T-helper 2 cell treated with Interferon-gamma antibody and Interleukin-4, amounts not matched to agents 5 μg/mL and 100 μg/mL, for 36 hours (primary cell): Measurements from ENCODE around the gene ANAPC13.

ENCODE experiments used
- DNase-seq: peaks from one replicate; pipeline ENCODE4 v3.0.0; 2021; ENCODE audit warnings: low spot score
- H3K27ac Mint-ChIP-seq: one replicate; pipeline ENCODE4 v1.8.0; 2021; ENCODE audit warnings: mild to moderate bottlenecking, mixed read lengths
- H3K27me3 Mint-ChIP-seq: one replicate; pipeline ENCODE4 v1.8.0; 2021; ENCODE audit warnings: low read depth, mixed read lengths
- H3K36me3 Mint-ChIP-seq: one replicate; pipeline ENCODE4 v1.8.0; 2021; ENCODE audit warnings: low read depth, mixed read lengths
- H3K4me1 Mint-ChIP-seq: one replicate; pipeline ENCODE4 v1.8.0; 2021; ENCODE audit warnings: low read depth, mixed read lengths
- H3K4me3 Mint-ChIP-seq: one replicate; pipeline ENCODE4 v1.8.0; 2022; ENCODE audit warnings: mild to moderate bottlenecking, moderate library complexity, mixed read lengths
- H3K9me3 Mint-ChIP-seq: one replicate; pipeline ENCODE4 v1.8.0; 2021; ENCODE audit warnings: mixed read lengths

ANAPC13 gene

DNA sequence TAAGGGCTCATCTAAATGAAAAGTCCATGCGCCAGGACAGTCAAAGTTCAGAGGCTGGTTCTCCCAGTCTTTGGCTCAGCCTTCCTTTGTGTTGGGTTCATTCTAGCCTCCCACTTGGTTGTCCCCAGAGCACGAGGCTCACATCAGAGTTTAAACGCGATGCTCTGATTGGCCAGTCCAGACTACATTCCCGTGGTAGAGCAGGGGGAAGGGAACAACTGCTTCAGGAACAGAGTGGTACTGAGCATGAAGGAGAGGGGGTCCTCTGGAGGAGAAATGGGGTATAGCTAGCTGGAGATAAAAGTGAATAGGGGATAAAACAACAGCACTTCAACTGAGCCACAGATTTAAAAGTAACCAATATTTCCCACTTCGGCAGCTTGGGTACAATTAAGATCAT, 32.2 kb downstream of the ANAPC13 start:
- Mint-ChIP-seq H3K4me3 (no peak overlapping the region), H3K9me3 (no peaks in the 10 kb centered on the region), H3K4me1 (no peaks in the 10 kb centered on the region), H3K36me3 (no peaks in the 10 kb centered on the region), H3K27ac (no peak overlapping the region), H3K27me3 (peaks cover 24% of the 10 kb centered on the region)
- DNase-seq: no peak

GRCh38 chr3:134449951-134450350, 35.8 kb downstream of the ANAPC13 start:
- Mint-ChIP-seq H3K4me3 (no peak overlapping the region), H3K27ac (no peak overlapping the region), H3K4me1 (no peaks in the 10 kb centered on the region), H3K27me3 (peaks cover 17% of the 10 kb centered on the region), H3K36me3 (no peaks in the 10 kb centered on the region), H3K9me3 (peaks cover 8% of the 10 kb centered on the region)
- DNase-seq: no peak

DNA sequence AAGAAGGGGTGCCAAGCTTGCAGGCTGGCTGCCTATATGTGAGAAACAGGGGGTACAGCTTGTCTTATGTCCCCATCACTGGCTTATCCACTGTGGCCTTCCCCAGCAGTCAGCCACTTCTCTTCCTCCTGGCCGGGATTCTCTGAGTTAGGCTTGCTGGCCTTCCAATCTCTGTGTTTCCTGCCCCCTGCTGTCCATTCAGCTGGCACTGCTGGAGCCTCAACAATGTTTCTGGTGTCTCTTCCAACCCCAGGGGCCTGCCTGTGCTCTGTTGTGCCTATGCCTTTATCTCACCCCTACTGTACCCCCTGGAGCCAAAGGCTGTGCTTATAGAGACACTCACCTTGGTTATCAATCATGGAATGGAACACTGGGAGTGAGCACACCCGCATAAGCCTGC, 36.5 kb downstream of the ANAPC13 start:
- H3K27ac Mint-ChIP-seq: no peak overlapping the region
- peaks cover 9% of the 10 kb centered on the region for H3K9me3 Mint-ChIP-seq
- no peak overlapping the region for H3K4me3 Mint-ChIP-seq
- H3K27me3 Mint-ChIP-seq: peaks cover 15% of the 10 kb centered on the region
- H3K4me1 Mint-ChIP-seq: no peaks in the 10 kb centered on the region
- no peaks in the 10 kb centered on the region for H3K36me3 Mint-ChIP-seq
- DNase-seq: no peak

GRCh38 chr3:134448664-134449063, 37.1 kb downstream of the ANAPC13 start:
- peaks cover 9% of the 10 kb centered on the region for H3K9me3 Mint-ChIP-seq
- no peak for DNase-seq
- H3K27me3 Mint-ChIP-seq: peaks cover 12% of the 10 kb centered on the region
- H3K4me3 Mint-ChIP-seq: no peak overlapping the region
- H3K4me1 Mint-ChIP-seq: no peaks in the 10 kb centered on the region
- no peak overlapping the region for H3K27ac Mint-ChIP-seq
- no peaks in the 10 kb centered on the region for H3K36me3 Mint-ChIP-seq

DNA sequence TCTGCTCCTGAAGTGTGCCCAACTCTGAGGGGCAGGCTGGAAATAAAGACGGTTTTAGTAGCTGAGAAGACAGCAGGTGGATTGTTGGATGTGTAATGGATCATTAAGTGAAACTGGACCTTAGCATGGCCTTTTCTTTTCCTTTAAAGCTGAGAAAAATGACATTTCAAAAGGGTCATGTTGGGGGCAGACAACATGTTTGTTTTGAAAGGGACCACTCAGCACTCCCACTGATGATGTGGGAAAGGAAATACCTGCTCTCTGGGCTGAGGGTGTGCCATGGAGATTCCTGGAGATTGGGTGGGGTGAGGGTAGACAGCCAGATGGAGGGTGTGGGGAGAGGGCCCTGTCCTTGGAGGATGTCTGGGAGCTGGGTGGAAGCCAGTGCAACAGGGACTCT, 38.4 kb downstream of the ANAPC13 start:
- Mint-ChIP-seq H3K4me3 (no peak overlapping the region), H3K4me1 (no peaks in the 10 kb centered on the region), H3K9me3 (peaks cover 9% of the 10 kb centered on the region), H3K27ac (no peak overlapping the region), H3K27me3 (peaks cover 4% of the 10 kb centered on the region), H3K36me3 (no peaks in the 10 kb centered on the region)
- DNase-seq: no peak

DNA sequence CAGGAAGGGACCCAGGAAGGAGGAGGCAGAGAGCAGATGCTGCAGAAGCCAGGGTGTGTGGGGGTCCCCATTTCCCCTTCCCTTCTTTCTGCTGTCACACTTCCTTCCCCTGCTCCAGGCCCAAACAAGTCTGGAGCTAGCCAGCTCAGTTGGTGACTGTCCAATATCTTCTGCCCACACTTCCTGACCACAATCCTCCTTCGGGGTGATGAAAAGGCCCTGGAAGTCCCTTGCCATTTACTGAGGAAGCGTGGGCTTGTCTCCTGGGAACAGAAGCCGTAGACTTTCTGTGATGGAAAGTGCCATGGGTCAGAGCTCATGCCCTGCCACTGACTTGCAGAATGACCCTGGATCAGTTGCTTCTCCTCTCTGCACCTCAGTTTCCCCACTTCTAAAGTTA, 39.0 kb downstream of the ANAPC13 start:
- Mint-ChIP-seq H3K4me3 (no peak overlapping the region), H3K9me3 (peaks cover 9% of the 10 kb centered on the region), H3K27me3 (peaks cover 3% of the 10 kb centered on the region), H3K27ac (no peak overlapping the region), H3K4me1 (no peaks in the 10 kb centered on the region), H3K36me3 (no peaks in the 10 kb centered on the region)
- no peak for DNase-seq

DNA sequence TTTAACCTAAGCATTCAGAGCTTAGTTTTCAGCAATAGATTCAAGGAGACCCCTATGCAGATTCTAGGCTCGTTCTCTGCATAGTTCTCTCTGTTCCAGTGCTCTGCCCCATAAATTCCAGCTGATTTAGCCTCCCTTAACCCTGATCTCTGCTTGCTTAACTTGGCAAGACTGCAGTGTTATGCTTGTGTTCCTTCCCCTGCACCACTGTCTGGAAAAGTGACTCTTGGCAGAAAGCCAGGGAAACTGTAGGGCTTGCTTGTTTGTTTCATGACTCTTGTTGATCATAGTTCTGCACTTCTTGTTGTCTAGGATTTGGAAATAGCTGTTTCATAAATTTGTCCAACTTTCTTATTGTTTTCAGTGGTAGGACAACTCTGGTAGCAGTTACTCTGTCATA, 40.1 kb downstream of the ANAPC13 start:
- peaks cover 3% of the 10 kb centered on the region for H3K27me3 Mint-ChIP-seq

GRCh38 chr3:134445095-134445494, 40.7 kb downstream of the ANAPC13 start:
- no peaks in the 10 kb centered on the region for H3K36me3 Mint-ChIP-seq

More for the DNA sequence above, 40.1 kb downstream of the ANAPC13 start:
- no peak overlapping the region for H3K4me3 Mint-ChIP-seq
- no peaks in the 10 kb centered on the region for H3K36me3 Mint-ChIP-seq
- H3K9me3 Mint-ChIP-seq: peaks cover 9% of the 10 kb centered on the region
- DNase-seq: no peak
- H3K27ac Mint-ChIP-seq: no peak overlapping the region
- H3K4me1 Mint-ChIP-seq: no peaks in the 10 kb centered on the region

GRCh38 chr3:134441821-134442220, 44.0 kb downstream of the ANAPC13 start:
- peaks cover 12% of the 10 kb centered on the region for H3K27me3 Mint-ChIP-seq
- H3K36me3 Mint-ChIP-seq: no peaks in the 10 kb centered on the region
- H3K4me3 Mint-ChIP-seq: no peak overlapping the region
- DNase-seq: no peak
- H3K9me3 Mint-ChIP-seq: peaks cover 9% of the 10 kb centered on the region
- H3K4me1 Mint-ChIP-seq: no peaks in the 10 kb centered on the region
- no peak overlapping the region for H3K27ac Mint-ChIP-seq

More at GRCh38 chr3:134445095-134445494, 40.7 kb downstream of the ANAPC13 start:
- Mint-ChIP-seq H3K4me1 (no peaks in the 10 kb centered on the region), H3K9me3 (peaks cover 9% of the 10 kb centered on the region), H3K4me3 (no peak overlapping the region), H3K27me3 (peaks cover 3% of the 10 kb centered on the region), H3K27ac (no peak overlapping the region)
- DNase-seq: no peak

DNA sequence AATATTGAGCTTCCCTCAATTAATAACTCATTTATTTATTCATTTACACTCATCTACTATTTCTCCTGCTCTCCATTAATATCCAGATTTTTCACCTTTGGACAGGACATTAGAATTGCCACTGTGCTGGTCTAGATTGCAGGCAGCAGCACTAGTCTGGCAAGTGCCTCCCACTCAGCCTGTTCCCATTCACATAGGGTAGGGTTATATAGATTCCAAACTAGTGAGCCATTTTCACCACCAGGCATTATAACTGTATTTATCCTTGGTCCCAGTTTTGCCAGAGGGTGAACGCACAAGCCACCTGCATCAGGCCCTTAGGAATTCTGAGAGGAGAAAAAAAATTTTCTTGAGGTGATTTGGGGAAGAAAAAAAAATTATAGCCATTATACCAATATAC, 44.5 kb downstream of the ANAPC13 start:
- Mint-ChIP-seq H3K9me3 (peaks cover 9% of the 10 kb centered on the region), H3K36me3 (no peaks in the 10 kb centered on the region), H3K27ac (no peak overlapping the region), H3K27me3 (peaks cover 12% of the 10 kb centered on the region), H3K4me1 (no peaks in the 10 kb centered on the region), H3K4me3 (no peak overlapping the region)
- DNase-seq: no peak

DNA sequence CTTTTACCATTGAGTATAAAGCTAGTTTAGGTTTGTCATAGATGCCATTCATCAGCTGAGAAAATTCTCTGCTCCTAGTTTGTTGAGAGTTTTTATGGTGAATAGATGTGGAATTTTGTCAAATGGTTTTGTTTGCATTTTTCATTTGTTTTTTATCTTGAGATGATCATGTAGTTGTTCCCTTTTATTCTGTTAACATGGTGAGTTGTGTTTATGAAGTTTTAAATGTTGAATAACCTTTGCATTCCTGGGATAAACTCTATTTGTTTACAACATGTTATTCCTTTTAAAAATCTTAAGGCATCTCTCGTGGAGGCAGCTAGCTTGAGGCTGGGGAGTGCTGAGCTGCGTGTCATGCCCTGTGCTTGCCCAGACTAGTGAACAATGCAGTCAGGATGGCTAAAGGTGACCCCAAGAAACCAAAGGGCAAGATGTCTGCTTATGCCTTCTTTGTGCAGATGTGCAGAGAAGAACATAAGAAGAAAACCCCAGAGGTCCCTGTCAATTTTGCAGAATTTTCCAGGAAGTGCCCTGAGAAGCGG, 48.5 kb downstream of the ANAPC13 start:
- H3K36me3 Mint-ChIP-seq: no peaks in the 10 kb centered on the region
- H3K4me1 Mint-ChIP-seq: no peaks in the 10 kb centered on the region
- peaks cover 14% of the 10 kb centered on the region for H3K27me3 Mint-ChIP-seq
- no peaks in the 10 kb centered on the region for H3K9me3 Mint-ChIP-seq
- no peak overlapping the region for H3K4me3 Mint-ChIP-seq
- DNase-seq: no peak
- no peak overlapping the region for H3K27ac Mint-ChIP-seq

GRCh38 chr3:134432236-134432635, 53.5 kb downstream of the ANAPC13 start:
- H3K4me1 Mint-ChIP-seq: no peaks in the 10 kb centered on the region
- DNase-seq: no peak
- no peaks in the 10 kb centered on the region for H3K9me3 Mint-ChIP-seq
- no peak overlapping the region for H3K4me3 Mint-ChIP-seq
- peaks cover 12% of the 10 kb centered on the region for H3K27me3 Mint-ChIP-seq
- H3K27ac Mint-ChIP-seq: no peak overlapping the region
- no peaks in the 10 kb centered on the region for H3K36me3 Mint-ChIP-seq

- Mint-ChIP-seq H3K4me1 (no peaks in the 10 kb centered on the region), H3K9me3 (no peaks in the 10 kb centered on the region), H3K27me3 (peaks cover 12% of the 10 kb centered on the region), H3K4me3 (no peak overlapping the region), H3K36me3 (no peaks in the 10 kb centered on the region), H3K27ac (no peak overlapping the region)
- DNase-seq: no peak
Observed at GRCh38 chr3:134430950-134431445, 54.8 kb downstream of the ANAPC13 start.

- Mint-ChIP-seq H3K4me1 (no peaks in the 10 kb centered on the region), H3K4me3 (no peak overlapping the region), H3K27ac (no peak overlapping the region), H3K36me3 (no peaks in the 10 kb centered on the region), H3K9me3 (no peaks in the 10 kb centered on the region), H3K27me3 (peaks cover 12% of the 10 kb centered on the region)
- no peak for DNase-seq
Observed at GRCh38 chr3:134430174-134430573, 55.6 kb downstream of the ANAPC13 start.

DNA sequence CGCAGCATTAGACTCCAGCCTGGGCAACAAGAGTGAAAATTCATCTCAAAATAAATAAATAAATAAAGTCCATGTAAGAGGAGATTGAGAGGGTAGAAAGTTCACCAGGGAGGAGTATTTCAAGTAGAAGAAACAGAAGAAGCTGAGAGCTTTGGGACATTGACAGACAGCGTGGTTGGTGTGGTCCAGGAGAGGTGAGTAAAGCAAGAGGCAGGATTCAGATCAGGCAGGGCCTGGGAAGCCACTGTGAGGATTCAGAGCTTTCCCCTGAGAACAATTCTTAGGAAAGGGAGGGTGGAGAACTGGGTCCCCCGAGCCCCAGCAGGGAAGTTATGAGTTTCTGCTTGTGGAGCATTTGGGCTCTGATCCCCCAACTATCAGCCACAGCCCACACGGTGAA, 57.4 kb downstream of the ANAPC13 start:
- peaks cover 7% of the 10 kb centered on the region for H3K27me3 Mint-ChIP-seq
- no peak for DNase-seq

More for the DNA sequence above, 57.4 kb downstream of the ANAPC13 start:
- no peak overlapping the region for H3K27ac Mint-ChIP-seq
- H3K4me1 Mint-ChIP-seq: no peaks in the 10 kb centered on the region
- no peaks in the 10 kb centered on the region for H3K9me3 Mint-ChIP-seq
- H3K4me3 Mint-ChIP-seq: no peak overlapping the region
- H3K36me3 Mint-ChIP-seq: no peaks in the 10 kb centered on the region
